GM21723 (cell line): ENCODE results near the gene SDC1.

Experiments
- ATAC-seq: cut with Tn5 transposase; IDR thresholded peaks from one replicate; pipeline ENCODE4 v1.9.1; 2021; ENCODE audit warnings: mild to moderate bottlenecking, moderate library complexity; ENCODE audit not compliant: unreplicated experiment

SDC1 gene

DNA sequence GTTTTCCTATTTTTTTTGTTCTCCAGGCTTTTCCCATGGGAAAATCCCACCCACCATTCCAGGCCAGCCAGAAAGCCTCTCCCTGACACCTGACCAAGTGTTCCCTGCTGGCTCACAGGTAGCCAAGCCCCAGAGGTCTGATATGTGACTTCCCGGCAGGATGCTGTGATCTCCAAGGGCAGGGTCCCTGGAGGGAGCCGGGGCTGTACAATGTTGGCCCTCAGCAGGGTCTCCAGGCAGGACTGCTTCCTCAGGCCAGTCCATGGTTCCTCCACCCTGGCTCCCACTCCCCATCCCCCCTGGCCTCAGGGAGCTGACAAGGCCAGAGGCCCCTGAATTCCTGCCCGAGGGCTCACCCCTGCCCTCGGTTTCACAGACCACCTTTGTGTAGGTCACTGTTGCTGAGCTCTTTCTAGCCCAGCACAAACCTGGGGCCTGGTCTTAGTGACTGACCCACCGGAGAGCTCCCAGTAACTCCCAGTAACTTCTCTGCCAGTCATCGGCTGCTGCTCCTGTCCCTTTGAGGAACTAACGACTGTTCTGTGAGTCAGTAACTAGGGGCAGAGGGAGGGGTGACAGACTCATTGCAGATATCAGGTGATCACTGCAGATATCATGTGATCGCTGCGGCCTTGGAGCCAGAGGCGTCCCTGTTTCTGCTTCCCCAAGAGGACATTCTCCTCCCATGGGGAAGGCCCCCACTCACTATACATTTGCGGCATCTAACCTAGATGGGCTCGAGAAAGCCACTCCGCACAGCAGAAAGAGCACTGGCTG, 38.7 kb downstream of the SDC1 start:
- peak; percentile 62 for ATAC-seq

DNA sequence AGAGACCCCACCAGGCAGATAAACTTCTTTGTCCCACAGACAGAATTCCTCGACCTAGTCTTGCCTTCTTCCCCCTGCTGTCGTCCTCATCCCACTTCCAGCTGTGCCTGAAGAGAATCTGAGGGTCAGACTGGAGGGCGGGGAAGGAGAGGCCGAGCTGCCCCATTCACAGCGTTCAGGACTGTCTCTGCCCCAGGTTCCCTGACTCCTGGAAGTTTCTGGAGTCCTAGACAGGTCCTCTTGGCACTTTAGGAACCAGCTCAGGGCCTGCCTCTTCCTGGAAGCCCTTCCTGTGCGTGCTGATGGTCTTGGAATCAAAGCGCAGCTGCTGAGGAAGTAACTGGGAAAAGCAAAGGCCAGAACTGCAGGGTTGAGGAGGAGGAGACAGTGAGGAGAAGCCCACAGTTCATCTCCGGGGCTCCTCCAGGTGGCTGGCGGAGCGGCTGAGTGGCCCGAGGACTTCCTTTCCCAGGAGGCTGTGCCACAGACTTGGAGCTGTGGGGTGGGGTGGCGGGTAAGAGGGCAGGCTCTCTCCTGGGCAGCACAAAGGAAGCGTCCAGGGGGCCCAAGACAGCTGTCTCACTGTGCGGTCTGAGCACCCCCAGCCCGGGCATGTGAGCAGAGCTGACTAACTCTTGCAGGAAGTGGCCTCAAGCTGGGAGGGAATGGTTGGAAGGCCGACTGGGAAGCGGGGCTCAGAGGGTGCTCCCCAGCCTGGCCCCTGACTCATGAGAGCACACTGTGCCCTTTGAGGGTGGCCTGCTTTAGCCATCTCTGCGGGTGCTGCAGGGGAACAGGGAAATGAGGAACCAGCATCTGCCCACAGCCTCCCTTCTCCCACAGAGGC, 39.5 kb downstream of the SDC1 start:
- no peak for ATAC-seq

DNA sequence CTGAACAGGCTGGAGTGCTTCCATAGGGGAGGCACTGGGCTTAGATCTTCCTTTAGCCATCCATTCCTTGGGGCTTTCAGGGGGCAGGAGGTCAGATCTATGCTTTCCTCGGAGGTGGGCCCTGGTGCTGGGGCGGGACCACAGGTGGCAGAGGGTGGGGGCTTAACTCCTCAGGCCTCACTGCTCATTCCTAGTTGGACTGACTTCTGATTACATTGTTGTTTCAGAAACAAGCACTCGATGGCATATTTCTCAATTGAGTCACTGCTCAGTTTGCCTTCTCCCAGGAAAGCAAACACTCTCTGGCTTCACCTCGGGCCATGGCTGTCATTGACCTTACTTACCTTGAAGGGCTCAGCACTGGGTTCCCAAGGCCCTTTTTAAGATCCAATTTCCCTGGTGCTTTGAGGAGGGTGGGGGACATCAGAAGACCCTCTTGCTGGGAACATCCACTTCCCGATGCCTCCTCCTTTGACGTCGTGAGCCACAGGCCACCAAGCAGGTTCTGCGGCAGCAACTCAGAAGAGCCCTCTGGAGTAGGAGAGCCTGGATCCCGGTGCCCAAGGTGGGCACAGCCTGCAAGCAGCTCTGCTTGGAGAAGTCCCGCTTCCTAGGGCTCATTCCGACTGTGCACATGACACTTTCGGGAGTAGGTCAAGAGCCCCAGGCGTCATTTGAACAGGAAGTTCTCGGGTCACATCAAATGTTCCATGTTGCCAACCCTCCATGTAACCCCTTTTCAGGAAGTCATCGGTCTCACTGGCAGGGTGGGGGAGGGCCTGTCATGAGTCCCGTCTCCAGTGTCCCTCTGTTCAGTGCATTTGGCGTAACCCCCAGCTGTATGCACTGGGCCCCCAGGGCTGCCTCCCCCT, 40.6 kb downstream of the SDC1 start:
- ATAC-seq = no peak

DNA sequence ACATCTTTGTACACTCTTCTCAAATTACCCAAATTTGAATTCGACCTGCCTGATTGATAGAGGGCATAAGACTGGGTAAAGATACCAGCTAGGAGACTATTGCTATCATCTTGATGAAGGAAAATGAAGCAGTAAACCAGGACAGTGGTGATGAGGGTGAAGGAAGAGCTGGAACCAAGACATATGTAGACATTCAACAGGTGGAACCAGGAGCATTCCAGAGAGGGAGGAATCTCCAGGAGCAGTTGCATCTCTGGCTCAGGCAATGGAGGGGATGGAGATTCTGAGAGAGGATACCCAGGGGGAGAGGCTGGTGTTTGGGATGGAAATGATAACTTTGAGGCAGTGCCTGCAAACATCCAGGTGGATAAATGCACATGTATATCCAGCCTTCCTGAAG, 41.6 kb downstream of the SDC1 start:
- ATAC-seq = no peak

DNA sequence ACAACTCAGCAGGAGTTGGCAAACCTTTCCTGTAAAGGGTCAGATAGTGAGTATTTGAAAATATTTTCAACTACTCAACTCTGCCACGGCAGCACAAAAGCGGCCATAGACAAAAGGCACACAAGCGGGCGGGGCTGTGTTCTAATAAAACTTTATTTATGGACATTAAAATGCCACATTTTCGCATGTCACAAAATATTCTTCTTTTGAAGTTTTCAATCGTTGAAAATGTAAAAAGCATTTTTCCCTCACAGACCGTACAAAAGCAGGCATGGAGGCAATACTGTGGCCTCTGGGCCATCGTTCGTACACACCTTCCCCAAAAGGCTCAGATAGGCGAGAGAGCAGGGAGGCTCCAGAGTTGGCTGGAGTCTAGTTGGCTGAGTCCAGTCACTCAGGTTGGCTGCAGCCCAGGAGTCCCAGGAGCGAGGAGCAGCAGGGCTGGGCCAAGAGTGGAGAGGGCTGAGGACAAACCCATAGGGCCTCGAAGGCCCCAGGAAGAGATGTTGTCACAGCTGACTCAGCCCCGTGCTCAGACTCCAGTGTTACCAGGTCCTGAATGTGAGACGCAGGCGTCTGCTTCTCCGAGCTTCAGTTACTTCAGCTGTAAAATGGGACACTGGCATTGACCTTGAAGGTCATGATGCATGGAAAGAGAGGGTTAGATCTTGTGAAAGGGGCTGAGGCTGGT, 42.5 kb downstream of the SDC1 start:
- no peak for ATAC-seq

DNA sequence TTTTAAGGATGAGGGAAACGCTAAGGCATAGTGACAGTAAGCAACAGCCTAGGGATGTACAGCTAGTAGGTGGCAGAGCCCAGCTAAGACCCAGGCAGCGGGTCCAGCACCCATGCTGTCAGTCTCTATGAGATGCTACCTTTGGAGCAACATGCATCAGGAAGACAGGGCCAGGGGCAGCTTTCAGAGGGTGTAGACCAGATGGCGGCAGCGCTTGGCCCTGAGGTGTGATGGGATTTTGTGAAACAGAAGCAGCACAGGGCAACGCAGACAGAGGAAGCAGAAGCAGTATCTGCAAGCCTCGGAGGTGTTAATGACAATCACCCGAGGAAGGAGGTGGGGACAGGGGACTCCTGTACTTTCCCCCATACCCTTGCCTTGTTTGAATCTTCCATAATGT, 43.2 kb downstream of the SDC1 start:
- ATAC-seq = no peak

DNA sequence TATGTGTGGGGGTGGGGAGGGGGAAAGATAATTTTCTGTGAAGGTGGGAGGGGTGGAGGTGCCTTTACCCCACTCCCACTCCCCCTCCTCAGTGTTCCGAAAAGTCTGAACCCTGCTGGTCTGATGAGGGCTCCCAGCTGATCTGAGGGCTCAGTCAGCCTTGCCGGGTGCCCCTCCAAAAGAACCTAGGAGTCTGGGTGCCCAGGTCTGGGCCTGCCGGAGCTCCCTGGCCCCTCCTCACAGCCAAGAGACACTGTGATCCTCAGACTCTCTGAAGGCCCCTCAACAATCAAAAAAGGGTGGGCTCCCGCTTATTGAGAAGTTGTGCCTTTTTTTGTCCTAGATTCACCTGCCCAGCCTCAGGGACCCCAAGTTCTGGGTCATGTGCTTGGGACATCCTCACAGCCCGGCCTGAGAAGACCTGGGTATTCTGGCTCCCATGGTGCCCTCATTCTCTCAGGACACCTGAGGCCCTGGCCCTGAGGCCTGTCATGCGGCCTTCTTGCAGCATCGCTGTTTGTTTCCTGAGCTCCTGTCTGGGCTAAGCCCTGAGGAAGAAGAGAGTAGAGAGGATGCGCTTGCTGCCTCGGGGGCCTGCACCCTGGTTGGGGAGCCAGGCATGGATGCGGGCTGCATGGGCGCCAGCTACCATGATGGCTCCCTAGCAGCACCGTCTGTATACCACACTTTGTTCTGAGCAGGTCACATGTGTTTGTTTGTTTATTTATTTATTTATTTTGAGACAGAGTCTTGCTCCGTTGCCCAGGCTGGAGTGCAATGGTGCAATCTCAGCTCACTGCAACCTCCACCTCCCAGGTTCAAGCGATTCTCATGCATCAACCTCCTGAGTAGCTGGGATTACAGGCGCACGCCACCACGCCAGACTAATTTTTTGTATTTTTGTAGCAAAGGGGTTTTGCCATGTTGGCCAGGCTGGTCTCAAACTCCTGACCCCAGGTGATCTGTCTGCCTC, 44.0 kb downstream of the SDC1 start:
- ATAC-seq = no peak

DNA sequence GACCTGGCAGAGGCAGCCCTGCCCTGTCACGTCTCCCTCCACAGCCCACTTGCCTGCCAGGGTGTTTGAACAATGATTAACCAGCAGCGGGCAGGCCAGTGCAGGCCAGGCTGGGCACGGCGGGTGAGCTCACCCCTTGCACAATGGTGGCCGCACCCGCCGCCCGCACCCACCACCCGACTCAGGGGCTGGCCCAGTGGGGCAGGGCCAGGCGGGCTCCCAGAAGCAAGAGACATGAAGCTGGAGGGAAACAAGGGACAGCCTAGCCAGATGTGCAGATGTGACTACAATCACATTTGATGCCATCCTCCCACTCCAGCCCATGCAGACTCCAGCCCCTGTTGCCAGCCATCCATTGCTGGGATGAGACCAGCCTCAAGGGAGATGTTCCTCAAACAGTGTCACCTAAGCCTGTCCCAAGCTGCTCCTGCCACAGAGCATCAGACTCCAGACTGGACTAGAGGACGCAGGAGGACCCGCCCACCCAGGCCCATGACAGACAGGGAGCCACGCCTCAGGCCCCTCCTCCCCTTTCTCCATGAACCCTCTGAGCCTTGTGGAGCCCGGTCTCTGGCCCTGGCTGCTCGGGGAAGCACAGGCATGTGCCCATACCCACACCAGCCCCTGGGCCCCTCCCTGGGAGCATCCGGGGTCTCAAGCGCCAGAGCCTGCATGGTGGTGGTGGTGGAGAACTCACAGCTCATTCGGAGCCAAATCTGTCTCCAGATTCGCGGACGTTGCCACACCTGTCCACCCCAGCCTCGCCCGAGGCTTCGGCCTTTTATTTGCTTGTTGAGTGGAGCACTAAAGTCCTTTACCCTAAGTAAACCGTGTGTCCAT, 45.0 kb downstream of the SDC1 start:
- ATAC-seq = no peak

DNA sequence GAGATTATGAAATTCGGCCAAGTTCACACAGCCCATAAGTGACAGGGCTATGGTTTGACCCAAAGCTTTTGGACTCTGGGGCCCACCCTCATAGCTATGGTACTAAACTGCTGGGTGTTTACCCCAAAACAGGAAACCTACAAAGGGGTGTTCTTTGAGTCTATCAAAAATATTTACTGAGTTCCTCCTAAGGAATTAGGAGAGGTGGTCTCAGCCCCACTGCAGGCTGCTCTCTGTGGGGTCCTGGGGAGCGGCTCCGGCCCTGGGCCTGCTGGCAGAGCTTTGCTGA, 45.5 kb downstream of the SDC1 start:
- no peak for ATAC-seq

DNA sequence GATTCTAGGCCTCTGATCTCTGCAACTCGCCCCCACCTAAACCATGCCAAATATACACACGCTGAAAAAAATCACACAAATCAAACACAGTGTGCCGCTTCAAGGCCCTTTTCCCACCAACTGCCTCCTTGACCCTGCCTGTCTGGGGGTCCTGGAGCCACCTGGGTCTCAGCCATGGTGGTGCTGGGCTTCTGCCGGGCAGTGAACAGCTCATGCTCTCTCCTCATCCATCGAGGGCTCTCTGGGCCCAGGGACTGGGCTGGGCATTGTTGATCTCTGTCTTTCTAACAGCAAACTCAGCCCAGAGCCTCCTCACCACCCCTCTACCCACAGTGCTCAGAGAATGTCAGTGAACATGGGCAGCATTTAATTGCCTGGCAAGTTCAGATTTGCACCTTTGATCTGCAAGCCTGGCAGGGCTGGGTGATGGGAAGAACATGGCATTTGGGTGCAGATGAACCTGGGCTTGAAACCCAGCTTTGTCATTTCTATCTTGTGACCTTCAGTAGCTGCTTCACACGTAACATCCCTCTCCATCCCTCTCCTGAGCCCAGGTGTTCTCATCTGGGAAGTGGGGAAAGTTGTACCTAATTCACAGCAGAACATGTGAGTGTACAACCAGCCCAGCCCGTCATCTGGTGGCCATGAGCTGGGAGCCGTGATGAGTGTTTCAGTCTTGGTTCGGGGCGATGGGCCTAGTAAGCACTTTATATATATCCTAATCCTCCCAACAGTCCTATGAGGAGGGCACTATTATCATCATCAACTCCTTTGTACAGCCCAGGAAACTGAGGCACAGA, 46.1 kb downstream of the SDC1 start:
- ATAC-seq = no peak

DNA sequence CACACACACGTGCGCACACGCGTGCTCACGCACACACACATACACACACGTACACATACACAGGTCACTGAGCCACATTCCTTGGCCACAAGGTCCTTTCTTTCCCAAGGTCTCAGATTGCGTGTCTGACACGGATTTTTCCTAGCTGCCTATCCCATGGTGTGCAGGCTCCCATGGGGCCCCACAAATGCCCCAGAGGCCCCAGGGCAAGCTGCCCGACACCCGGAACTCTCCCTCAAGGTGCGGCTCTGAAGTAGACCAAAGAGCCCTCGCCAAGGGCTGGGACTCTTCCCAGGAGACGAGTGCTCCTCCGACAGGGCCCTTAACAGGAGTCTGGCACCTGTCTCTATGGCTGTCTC, 46.7 kb downstream of the SDC1 start:
- ATAC-seq = no peak

DNA sequence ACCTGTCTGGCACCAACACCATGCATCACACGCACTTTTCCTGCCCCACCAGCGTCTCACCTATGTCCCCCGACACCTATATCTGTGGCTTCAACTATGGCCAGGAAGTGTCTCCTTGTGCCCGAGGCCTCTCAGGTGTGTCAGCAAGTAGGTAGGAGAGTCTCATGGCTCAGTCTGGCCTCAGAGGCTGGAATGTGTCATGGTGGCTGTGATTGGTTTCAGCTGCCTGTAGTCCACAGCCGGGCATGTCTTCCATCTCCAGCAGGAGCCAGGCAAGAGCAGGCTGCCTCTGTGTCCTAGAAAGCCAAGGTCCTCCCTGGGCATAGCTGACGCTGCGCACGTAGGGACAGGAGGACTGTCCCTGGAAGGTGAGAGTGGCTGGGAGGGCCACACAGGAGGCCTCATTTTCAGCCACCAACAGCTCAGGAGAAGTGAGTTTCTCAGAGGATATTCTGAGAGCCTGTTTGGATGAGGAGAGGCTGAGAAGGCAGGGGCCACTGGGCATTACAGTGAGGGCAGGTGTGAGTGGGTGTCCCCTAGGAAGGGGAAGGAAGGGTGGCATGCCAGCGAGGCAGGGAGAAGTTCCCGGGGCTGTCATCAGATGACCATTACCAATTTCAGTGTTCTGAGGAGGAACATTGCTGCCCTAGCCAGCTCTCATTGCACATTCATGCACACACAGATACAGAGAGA, 47.2 kb downstream of the SDC1 start:
- no peak for ATAC-seq

DNA sequence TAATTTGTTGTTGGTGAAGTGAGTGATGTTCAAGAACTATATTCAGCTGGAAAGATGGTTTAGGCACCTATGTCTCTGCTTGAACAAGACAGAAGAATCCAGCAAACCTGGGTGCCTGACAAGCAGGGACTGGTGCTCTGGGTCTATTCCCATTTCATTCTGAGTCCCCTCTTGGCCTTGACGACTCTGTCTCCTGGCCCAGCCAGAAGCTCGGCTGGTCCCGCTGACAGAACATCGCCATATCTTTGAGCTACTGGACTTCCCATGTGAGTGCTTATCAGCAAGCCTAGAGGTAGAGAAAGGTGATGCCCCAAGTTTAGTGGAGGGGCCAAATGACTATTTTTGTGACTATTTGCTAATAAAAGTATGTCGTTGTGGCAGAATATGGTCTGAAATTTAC, 48.2 kb downstream of the SDC1 start:
- ATAC-seq = no peak

DNA sequence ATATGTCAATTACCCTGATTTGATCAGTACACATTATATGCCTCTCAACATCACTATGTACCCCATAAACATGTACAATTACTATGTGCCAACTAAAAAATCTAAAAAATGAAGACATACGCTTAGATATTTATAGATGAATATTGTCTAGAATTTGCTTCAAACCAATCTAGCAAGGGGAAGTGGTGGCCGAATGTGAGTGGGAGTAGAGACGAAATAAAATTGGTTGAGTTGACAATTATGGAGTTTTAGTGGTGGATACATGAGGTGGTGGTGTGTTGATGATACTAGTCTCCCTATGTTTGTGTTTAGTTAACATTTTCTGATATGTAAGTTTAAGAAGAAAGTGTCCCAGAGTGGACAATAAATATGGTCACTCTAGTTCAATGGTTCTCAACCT, 49.0 kb downstream of the SDC1 start:
- ATAC-seq = no peak

DNA sequence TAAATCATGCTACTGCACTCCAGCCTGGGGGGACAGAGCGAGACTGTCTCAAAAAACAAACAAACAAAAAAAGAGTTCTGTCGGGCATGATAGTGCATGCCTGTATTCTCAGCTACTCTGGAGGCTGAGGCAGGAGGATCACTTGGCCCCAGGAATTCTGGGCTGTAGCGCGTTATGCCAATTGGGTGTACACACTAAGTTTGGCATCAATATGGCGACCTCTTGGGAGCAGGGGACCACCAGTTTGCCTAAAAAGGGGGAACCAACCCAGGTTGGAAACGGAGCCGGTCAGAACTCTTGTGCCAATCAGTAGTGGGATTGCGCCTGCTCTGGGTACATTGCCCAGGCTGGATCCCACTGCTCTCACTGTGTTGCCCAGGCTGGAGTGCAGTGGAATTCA, 49.7 kb downstream of the SDC1 start:
- ATAC-seq = no peak

DNA sequence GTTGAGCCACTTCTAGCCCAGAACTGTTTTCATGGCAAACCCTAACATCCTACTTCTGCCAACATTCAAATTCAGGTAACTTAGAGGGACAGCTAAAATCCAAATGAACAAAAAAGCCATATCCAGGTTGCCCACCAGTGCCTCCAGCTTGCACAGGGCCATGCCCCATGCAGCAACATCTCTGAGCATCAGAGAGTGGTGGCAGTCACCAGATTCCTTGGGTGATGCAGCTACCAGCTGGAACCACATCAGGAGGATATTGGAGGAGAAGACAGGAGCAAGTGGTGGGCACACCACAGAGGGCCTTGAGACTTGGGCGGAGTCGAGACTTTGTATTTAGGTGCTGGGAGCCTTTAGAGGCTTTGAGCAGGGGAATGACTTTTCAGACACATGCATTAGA, 50.5 kb downstream of the SDC1 start:
- no peak for ATAC-seq

DNA sequence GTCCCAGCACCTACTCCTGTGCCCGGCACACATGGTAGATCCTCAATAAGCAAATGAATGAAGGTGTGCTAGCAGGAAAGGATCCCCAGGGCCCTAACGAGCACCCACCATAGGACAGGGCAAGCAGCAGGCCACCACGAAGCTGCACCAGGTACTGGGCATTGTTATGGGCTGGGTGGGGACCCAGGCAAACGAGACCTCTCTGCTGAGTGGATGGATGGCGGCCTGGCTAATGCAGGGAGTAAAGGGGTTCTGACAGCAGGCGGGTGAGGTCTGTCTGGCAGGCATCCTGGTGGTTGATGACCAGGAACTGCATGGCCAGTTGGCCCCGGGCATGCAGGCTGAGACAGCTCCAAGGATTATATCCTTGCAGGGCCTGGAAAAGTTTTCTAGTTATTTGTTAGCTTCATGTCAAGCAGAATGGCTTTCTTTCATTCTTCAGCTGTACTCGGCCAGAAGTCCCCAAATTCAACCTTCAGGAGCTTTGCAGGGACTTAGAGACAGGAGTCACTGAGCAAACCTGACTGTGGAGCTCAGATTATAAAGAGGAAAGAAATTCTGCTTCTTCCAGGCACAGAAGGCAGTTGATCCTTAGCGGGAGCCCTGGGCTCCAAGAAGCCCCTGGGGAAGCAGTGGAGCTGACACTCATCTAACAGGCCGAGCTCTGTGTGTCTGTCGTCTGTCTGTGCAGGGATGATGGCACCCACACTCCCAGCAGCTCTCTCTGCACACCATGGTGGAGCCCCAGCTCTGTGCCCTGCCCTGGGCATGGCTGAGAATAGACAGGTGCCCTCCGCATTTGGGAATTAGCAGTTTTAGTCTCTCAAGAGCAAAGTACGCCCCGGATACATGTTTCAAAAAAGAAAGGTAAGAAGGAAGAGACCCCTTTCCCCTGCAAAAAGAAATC, 51.2 kb downstream of the SDC1 start:
- no peak for ATAC-seq
